ENCODE results near the gene KIAA1549. TPM values are rescaled to one million over a fixed set of nuclear protein-coding genes. Genes with fewer than 3 reads are reported as not detected.

The KIAA1549 gene
- total and polyA plus RNA-seq, 9 of the 15 experiments (the other 6 are each of a cell fraction or from before 2014, with no cell fraction given): 0.01 to 0.29 (median 0.07) TPM

GRCh38 chr7:138921277-138921676, 59.9 kb downstream of the KIAA1549 start (continued):
- no peak for TF ChIP-seq RAD51 (IDR thresholded peaks at IDR 0.05; ENCODE audit: borderline replicate concordance, low read depth)
- TF ChIP-seq KLF6 (CRISPR knock-in tag; IDR thresholded peaks at IDR 0.05; ENCODE audit: borderline replicate concordance): no peak
- no peak for TF ChIP-seq NCOA4 (IDR thresholded peaks at IDR 0.05; ENCODE audit: partially characterized antibody)
- no peak for TF ChIP-seq E2F6 (IDR thresholded peaks at IDR 0.05; ENCODE audit: borderline replicate concordance in 1 of 2, extremely low read depth in 1 of 2, insufficient read depth in 1 of 2, insufficient read length in 1 of 2, low read depth in 1 of 2, low read length in 1 of 2, poor library complexity in 1 of 2, severe bottlenecking in 1 of 2)
- TF ChIP-seq ZFP91 (CRISPR knock-in tag; IDR thresholded peaks at IDR 0.05): no peak
- TF ChIP-seq BRD4 (IDR thresholded peaks at IDR 0.05): no peak

- Histone ChIP-seq H3K4me2 (ENCODE audit: insufficient read depth, low read length) (no peak overlapping the region), H2AFZ (ENCODE audit: low read depth, low read length) (no peak overlapping the region), H3K36me3 (ENCODE audit: control insufficient read depth, insufficient read depth, low read length) (no peaks in the 10 kb centered on the region), H3K9me1 (ENCODE audit: control insufficient read depth, insufficient read depth, low read length) (no peaks in the 10 kb centered on the region), H3K79me2 (ENCODE audit: control insufficient read depth, insufficient read depth, low read length) (no peaks in the 10 kb centered on the region), H3K9me3 (replicated peaks; ENCODE audit: control insufficient read depth, insufficient read depth, low read depth, low read length) (no peaks in the 10 kb centered on the region), H3K4me1 (replicated peaks in 1 of 2; ENCODE audit: control insufficient read depth in 2 of 2, insufficient read depth in 2 of 2, low read length in 2 of 2) (no peaks in the 10 kb centered on the region), H3K4me3 (no peak overlapping the region), H4K20me1 (replicated peaks; ENCODE audit: control insufficient read depth, insufficient read depth, low read length) (no peaks in the 10 kb centered on the region; the same call in 1 of the 2 replicates), H3K9ac (ENCODE audit: insufficient read depth in 1 of 2, low read depth in 2 of 2, low read length in 2 of 2) (no peak overlapping the region), H3K27ac (ENCODE audit: extremely low read depth, low read depth, low read length) (no peak overlapping the region), H3K27me3 (ENCODE audit: control insufficient read depth in 2 of 2, insufficient read depth in 2 of 2, low read length in 2 of 2) (peaks cover 68 to 72% of the 10 kb centered on the region in 2 experiments)
- no TSS peak for BruUV-seq (replicated peaks)
- DNase-seq (ENCODE audit: extremely low read depth in 1 of 4, low spot score in 3 of 4) (no peak), FAIRE-seq (no peak), ATAC-seq (no peak)
- ChIA-PET POLR2A (no interaction called here), CTCF (ENCODE audit: low intra/inter-chr PET ratio) (no interaction called here)
- TF ChIP-seq RFX1 (IDR thresholded peaks at IDR 0.05): no peak
- no peak for TF ChIP-seq ESRRA (IDR thresholded peaks at IDR 0.05; ENCODE audit: borderline replicate concordance, low read depth)
- no peak for TF ChIP-seq HSF4 (CRISPR knock-in tag; IDR thresholded peaks at IDR 0.05; ENCODE audit: borderline replicate concordance)
- no peak for TF ChIP-seq BCOR (IDR thresholded peaks at IDR 0.05)
- TF ChIP-seq ZMIZ1 (IDR thresholded peaks at IDR 0.05; ENCODE audit: low read depth in 2 of 2, low read length in 2 of 2): no peak
- TF ChIP-seq MCM2 (IDR thresholded peaks at IDR 0.05; ENCODE audit: low read depth): no peak
- TF ChIP-seq SAP30 (IDR thresholded peaks at IDR 0.05; ENCODE audit: borderline replicate concordance, insufficient read depth, low read depth, low read length, poor library complexity, severe bottlenecking): no peak
- TF ChIP-seq ZNF408 (CRISPR knock-in tag; IDR thresholded peaks at IDR 0.05; ENCODE audit: low read depth): no peak
- TF ChIP-seq ARID2 (IDR thresholded peaks at IDR 0.05): no peak
- TF ChIP-seq ZNF785 (CRISPR knock-in tag; IDR thresholded peaks at IDR 0.05): no peak
- intact Hi-C loops (cut with micrococcal nuclease): no loop called here
- in situ Hi-C loops (cut with MboI): no loop called here
- 2% methylated on average over 5 of the region's 5 CpGs for WGBS (ENCODE audit: insufficient coverage, low coverage, missing lambda C conversion rate)
Observed at GRCh38 chr7:138919911-138920310, 61.3 kb downstream of the KIAA1549 start.
